ENCODE results near the gene GRB14.
"Not testable (repeated sequence)": the region's sequence is repeated elsewhere in the genome, so short reads cannot be mapped to it uniquely, and the experiment has no call there.

The GRB14 gene

DNA sequence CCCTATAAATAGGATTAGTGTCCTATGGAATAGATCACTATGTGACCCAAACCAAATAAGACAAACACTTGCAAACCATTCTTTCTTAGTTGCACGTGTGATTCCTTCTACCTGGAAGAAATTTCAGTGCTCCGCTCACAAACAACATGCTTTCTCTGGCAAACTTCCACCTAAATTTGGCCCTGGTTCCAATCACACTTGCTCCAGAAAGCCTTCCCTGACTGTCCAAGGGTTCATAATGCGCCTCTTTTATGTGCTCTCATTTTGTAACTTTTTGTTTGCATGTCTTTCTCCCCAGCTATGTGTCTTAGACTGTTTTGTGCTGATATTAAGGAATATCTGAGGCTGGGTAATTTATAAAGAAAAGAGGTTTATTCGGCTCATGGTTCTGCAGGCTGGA, 69.8 kb downstream of the GRB14 start:
- no peak for DNase-seq

- DNase-seq = not testable (repeated sequence)
These were observed 71.6 kb downstream of the GRB14 start for GRCh38 chr2:164549705-164550104.

- DNase-seq = no peak
These were observed 75.8 kb downstream of the GRB14 start for GRCh38 chr2:164545484-164545883.

GRCh38 chr2:164542581-164543021, 78.7 kb downstream of the GRB14 start:
- no peak for DNase-seq

DNA sequence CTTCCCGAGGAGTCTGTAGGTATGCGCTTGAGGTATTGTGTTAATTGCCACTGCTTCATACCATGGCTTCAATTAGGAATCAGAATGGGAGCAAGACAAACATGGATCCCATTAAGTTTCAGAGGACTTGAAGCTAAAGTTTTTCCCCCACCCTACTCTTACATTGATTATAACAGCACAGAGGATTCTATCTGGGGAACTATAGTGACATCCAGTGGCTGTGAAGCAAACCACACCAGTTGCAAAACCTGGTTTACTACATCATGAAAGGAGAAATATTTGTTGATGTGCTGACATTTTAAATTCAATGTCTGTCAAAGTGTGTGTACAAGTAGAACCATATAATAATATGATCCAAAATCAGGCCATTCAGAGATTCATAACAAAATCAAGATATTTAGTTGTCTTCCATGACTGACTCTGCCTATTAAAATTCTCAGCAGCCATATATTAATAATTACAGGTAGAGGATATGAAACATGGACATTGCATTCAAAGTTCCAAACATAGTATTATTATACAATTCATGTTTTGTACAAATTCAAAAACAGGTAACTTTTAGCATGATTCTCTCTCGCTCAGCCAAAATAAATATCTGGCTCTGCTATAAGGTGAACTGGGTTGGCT, 82.9 kb downstream of the GRB14 start:
- DNase-seq = no peak

GRCh38 chr2:164535280-164536025, 85.8 kb downstream of the GRB14 start:
- DNase-seq = no peak

- DNase-seq = no peak
These were observed 90.8 kb downstream of the GRB14 start for GRCh38 chr2:164530464-164530863.

DNA sequence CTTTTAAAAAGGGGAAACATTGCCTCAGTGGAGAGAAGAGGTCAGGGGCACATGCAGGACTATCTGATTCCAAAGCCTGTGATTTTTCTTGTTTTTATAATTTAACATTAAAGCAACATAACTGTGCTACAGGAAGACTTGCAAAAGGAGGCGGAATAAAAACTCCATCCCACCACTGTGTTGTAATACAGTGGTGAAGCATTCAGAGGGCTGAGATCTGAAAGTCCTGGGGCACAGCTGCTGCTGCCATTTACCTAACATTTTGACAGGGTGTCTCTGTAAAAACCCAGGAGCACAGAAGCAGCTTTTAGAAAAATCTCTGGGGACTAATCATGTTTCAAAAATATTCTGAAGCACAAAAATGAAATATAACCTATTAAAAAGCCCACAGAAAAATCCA, 97.6 kb downstream of the GRB14 start:
- no peak for DNase-seq

GRCh38 chr2:164523009-164523408, 98.3 kb downstream of the GRB14 start:
- no peak for DNase-seq

DNA sequence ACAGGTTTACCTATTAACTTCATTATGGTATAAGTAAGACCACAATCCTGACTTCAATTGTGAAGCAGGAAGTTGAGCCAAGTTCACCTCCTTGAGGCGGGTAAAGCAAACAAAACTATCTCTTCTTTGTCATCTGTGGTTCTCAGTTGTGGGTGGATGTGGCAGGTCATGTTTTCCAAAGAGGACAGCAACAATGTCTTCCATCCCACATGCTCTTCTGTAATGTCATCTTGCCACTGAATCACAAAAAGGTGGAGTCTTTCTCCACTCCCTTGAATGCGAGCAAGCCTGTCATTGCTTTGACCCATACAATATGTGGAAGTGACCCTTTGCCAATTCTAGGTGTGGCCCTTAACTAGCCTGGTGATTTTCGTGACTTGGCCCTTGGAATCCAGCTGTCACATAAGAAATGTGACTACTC, 98.7 kb downstream of the GRB14 start:
- DNase-seq = no peak

DNA sequence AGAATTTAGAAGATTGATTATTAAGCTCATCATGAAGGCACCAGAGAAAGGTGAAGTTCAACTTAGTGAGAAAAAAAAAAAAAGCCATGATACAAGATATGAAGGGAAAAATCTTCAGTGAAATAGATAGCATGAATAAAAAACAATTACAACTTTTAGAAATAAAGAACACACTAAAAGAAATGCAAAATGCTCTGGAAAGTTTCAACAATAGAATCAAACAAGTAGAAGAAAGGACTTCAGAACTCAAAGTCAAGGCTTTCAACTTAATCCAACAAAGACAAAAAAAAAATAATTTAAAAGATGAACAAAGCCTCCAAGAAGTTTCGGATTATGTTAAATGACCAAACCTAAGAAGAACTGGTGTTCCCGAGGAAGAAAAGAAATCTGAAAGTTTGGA, 105.5 kb downstream of the GRB14 start:
- no peak for DNase-seq

GRCh38 chr2:164515030-164515429, 106.3 kb downstream of the GRB14 start:
- no peak for DNase-seq

DNA sequence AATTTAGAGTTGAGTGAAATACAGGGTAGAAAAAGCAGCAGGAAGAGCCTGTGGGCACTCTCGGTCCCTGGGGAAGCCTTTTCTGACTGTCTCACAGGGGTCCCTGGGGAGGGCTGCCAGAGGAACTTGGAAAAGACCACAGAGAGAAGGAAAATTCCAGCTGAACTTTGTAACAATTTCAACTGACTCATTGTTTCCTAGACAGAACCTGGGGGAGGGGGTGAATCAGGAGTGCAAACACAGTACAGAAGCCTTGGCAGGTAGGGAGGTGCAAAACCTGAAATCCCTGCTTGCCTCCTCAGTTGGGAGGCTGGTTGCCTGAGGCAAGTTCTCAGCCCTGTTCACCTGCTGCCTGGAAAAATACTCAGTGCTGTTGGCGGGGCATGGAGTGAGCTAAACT, 106.8 kb downstream of the GRB14 start:
- DNase-seq = no peak

- DNase-seq = no peak
These were observed 108.4 kb downstream of the GRB14 start for GRCh38 chr2:164512871-164513270.

- no peak for DNase-seq
These were observed 109.5 kb downstream of the GRB14 start for GRCh38 chr2:164511738-164512137.

DNA sequence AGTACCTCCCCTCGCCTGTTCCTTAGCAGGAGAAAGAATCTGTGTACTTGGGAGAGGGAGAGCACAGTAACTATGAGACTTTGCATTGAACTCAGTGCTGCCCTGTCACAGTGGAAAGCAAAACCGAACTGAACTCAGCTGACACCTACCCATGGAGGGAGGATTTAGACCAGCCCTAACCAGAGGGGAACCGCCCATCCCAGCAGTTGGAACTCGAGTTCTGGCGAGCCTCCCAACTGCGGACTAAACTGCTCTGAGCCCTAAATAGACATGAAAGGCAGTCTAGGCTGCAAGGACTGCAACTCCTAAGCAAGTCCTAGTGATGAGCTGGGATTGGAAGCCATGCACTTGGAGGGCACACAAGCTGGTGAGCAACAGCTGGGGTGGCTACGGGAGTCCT, 110.4 kb downstream of the GRB14 start:
- DNase-seq = no peak

- DNase-seq = no peak
These were observed 112.0 kb downstream of the GRB14 start for GRCh38 chr2:164509137-164509877.

- DNase-seq = no peak
These were observed 117.0 kb downstream of the GRB14 start for GRCh38 chr2:164504253-164504652.

DNA sequence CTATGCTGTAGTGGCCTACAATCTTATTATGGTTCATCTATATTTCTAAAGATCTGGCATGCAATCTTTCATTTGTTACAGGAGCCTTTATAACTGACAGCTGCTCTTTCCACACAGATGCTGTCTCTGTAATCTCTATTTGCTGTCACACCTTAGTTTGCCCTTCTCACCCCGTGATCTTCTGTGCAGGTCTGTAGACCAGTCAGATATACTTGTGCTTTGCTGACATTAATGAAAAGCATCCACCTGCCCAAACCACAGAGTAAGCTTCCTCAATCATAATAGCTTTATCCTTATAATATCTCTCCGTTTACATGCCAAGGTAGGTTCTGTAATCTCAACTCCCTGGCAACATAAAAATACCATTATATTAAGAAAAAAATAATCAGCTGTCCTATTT, 122.4 kb downstream of the GRB14 start:
- DNase-seq = no peak

- DNase-seq = no peak
These were observed 124.4 kb downstream of the GRB14 start for GRCh38 chr2:164496881-164497280.

DNA sequence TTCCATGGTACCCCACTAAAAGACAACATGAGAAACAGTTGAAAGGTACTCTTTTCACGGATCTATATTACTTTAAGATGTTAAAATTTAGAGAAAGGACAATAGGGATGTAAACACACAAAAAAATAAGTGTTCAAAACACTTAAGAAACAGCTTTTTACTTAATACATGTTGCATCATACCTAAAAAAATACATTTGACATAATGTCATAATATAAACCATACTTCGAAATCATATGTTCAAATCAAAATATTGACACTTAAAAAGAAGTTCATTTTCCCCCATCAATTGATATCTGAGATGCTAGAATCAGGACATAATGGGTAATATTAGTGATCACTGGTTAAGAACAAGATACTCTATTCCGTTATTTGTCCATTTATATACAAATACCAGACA, 124.9 kb downstream of the GRB14 start:
- DNase-seq = no peak

- no peak for DNase-seq
These were observed 125.6 kb downstream of the GRB14 start for GRCh38 chr2:164495491-164496223.

- no peak for DNase-seq
These were observed 135.7 kb downstream of the GRB14 start for GRCh38 chr2:164485541-164485940.

All from CD4-positive, alpha-beta T cell treated with Interleukin-1 beta for 1 hour (primary cell).